ENCODE measurements around the gene SMAD6.

DNA sequence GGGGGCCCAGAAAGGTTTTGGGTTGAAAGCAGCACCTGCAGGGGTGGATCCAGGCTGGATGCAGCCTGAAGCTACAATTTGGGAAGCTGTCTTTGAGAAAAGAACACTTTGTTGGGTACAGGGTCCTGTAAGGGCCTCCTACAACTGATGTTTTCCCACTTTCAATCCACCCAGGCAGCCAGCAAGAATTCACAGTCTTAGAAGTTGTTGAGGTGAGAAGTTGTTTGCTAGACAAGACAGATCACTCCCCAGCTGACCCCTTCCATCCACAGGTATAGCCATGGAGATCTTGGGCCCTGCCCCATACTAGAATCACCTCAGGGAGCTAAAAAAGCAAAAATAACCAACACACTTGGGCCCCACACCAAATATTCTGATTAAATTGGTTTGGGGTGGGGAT lies 10.3 kb upstream of the SMAD6 start:
- TF ChIP-seq KAT2A (conservative IDR thresholded peaks at IDR 0.05; ENCODE audit: control insufficient read depth, low read depth, low read length) = no peak
- TF ChIP-seq, protein P1, sequence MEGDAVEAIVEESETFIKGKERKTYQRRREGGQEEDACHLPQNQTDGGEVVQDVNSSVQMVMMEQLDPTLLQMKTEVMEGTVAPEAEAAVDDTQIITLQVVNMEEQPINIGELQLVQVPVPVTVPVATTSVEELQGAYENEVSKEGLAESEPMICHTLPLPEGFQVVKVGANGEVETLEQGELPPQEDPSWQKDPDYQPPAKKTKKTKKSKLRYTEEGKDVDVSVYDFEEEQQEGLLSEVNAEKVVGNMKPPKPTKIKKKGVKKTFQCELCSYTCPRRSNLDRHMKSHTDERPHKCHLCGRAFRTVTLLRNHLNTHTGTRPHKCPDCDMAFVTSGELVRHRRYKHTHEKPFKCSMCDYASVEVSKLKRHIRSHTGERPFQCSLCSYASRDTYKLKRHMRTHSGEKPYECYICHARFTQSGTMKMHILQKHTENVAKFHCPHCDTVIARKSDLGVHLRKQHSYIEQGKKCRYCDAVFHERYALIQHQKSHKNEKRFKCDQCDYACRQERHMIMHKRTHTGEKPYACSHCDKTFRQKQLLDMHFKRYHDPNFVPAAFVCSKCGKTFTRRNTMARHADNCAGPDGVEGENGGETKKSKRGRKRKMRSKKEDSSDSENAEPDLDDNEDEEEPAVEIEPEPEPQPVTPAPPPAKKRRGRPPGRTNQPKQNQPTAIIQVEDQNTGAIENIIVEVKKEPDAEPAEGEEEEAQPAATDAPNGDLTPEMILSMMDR (IDR thresholded peaks at IDR 0.05 in 2 of 3, conservative IDR thresholded peaks at IDR 0.05 in 1 of 3; ENCODE audit: control insufficient read depth in 2 of 3, extremely low read depth in 1 of 3, insufficient read depth in 1 of 3, low read depth in 3 of 3, low read length in 3 of 3) = no peak
- TF ChIP-seq, protein P2, sequence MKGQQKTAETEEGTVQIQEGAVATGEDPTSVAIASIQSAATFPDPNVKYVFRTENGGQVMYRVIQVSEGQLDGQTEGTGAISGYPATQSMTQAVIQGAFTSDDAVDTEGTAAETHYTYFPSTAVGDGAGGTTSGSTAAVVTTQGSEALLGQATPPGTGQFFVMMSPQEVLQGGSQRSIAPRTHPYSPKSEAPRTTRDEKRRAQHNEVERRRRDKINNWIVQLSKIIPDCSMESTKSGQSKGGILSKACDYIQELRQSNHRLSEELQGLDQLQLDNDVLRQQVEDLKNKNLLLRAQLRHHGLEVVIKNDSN (IDR thresholded peaks at IDR 0.05; ENCODE audit: borderline replicate concordance, extremely low read length, insufficient read depth, low read depth, low read length) = no peak
- no peak for TF ChIP-seq TCF12 (IDR thresholded peaks at IDR 0.05; ENCODE audit: low read depth, low read length)
- no peak for TF ChIP-seq JUNB (IDR thresholded peaks at IDR 0.05)
- no peak for TF ChIP-seq CREM (IDR thresholded peaks at IDR 0.05; ENCODE audit: low read depth)
- TF ChIP-seq SUZ12 (IDR thresholded peaks at IDR 0.05; ENCODE audit: unreplicated experiment) = no peak
- TF ChIP-seq ZNF24 (IDR thresholded peaks at IDR 0.05) = no peak
- no peak for TF ChIP-seq EP300 (IDR thresholded peaks at IDR 0.05; ENCODE audit: borderline replicate concordance in 1 of 2, control insufficient read depth in 1 of 2, low read depth in 2 of 2, low read length in 2 of 2)
- TF ChIP-seq EZH2 (IDR thresholded peaks at IDR 0.05; ENCODE audit: borderline replicate concordance, control insufficient read depth, low read depth, low read length) = no peak
- no peak for TF ChIP-seq YY1 (IDR thresholded peaks at IDR 0.05; ENCODE audit: low read depth, low read length)
- TF ChIP-seq DPF2 (IDR thresholded peaks at IDR 0.05) = no peak
- no peak for TF ChIP-seq POLR2A (IDR thresholded peaks at IDR 0.05; ENCODE audit: low read depth, low read length)

Measured in GM12878 (cell line).